ENCODE data around the gene RHOBTB3.

- no peak for TF ChIP-seq POLR2A (IDR thresholded peaks at IDR 0.05; ENCODE audit: low read depth, low read length)
- no peak for TF ChIP-seq POLR2AphosphoS5 (IDR thresholded peaks at IDR 0.05; ENCODE audit: low read depth, low read length)
- TF ChIP-seq TAF1 (IDR thresholded peaks at IDR 0.05; ENCODE audit: borderline replicate concordance, low read depth, low read length), result no peak
Measured at GRCh38 chr5:95801532-95801931, 70.4 kb downstream of the RHOBTB3 start.
